Stimulated activated CD4-positive, alpha-beta T cell treated with anti-CD3 and anti-CD28 coated beads, Interleukin-4, amount 100 ng/mL, for 48 hours (primary cell): ENCODE results near the gene RBP3.
A peak's percentile ranks its signal among the peaks of the same experiment; 100 is the strongest.

Experiments used
- DNase-seq, 2 donors: peaks; one replicate each; pipeline ENCODE4 v3.0.0-alpha.2; 2020; ENCODE audit warnings: low read depth in 2 of 2

RBP3 gene

GRCh38 chr10:47336387-47337134 is 11.6 kb upstream of the RBP3 start:
- no peak for DNase-seq

- no peak for DNase-seq
These were observed 10.9 kb upstream of the RBP3 start for GRCh38 chr10:47337310-47337709.

- no peak for DNase-seq
These were observed 8.9 kb upstream of the RBP3 start for GRCh38 chr10:47339186-47339735.

- no peak for DNase-seq
These were observed 8.2 kb upstream of the RBP3 start for GRCh38 chr10:47339759-47340607.

- DNase-seq = peak; percentile 54 to 75
These were observed 7.5 kb upstream of the RBP3 start for GRCh38 chr10:47340608-47341170.

GRCh38 chr10:47344996-47345870 is 2.9 kb upstream of the RBP3 start:
- no peak for DNase-seq

- DNase-seq = no peak
These were observed 1.4 kb upstream of the RBP3 start for GRCh38 chr10:47346581-47347302.

GRCh38 chr10:47347303-47347675 is 874 bp upstream of the RBP3 start:
- no peak for DNase-seq

GRCh38 chr10:47348661-47349470 is 703 bp downstream of the RBP3 start:
- DNase-seq = no peak

GRCh38 chr10:47349516-47349915 is 1.4 kb downstream of the RBP3 start:
- no peak for DNase-seq

GRCh38 chr10:47349941-47350371 is 1.8 kb downstream of the RBP3 start:
- DNase-seq = no peak

- no peak for DNase-seq
These were observed 2.8 kb downstream of the RBP3 start for GRCh38 chr10:47350671-47351640.

GRCh38 chr10:47351899-47352815 is 4.0 kb downstream of the RBP3 start:
- DNase-seq = no peak

GRCh38 chr10:47353351-47353750 is 5.2 kb downstream of the RBP3 start:
- no peak for DNase-seq

- no peak for DNase-seq
These were observed 6.0 kb downstream of the RBP3 start for GRCh38 chr10:47354165-47354564.

- no peak for DNase-seq
These were observed 6.7 kb downstream of the RBP3 start for GRCh38 chr10:47354900-47355299.

GRCh38 chr10:47356708-47357107 is 8.5 kb downstream of the RBP3 start:
- DNase-seq = no peak

GRCh38 chr10:47357131-47357582 is 9.0 kb downstream of the RBP3 start:
- no peak for DNase-seq
